ENCODE results near the gene PYGL. TPM values are rescaled to one million over a fixed set of nuclear protein-coding genes. Genes with fewer than 3 reads are reported as not detected.

Gene PYGL
- total RNA-seq (2022; extraction: Qiagen RNA extraction), result 141 to 181 TPM (median 174 TPM) in 5 replicates

GRCh38 chr14:50943943-50944646, at the start of gene PYGL:
TSS of gene PYGL (minus strand) at chr14:50944483. CDS start at chr14:50944403, 80 bp downstream.

GRCh38 chr14:50871914-50872732, 72.2 kb downstream of the PYGL start, which contains the start of gene ABHD12B:
TSS of gene ABHD12B (plus strand) at chr14:50872053. CDS start at chr14:50872175, 122 bp downstream.

Other genes with a start within 250 kb of the PYGL start
- gene NIN, start 113.3 kb downstream of the PYGL start, total RNA-seq (2022; extraction: Qiagen RNA extraction), result 12.8 to 20.6 TPM (median 18.5 TPM) in 5 replicates
- gene ABHD12B, start 72.4 kb downstream of the PYGL start, total RNA-seq (2022; extraction: Qiagen RNA extraction), result not detected in 5 replicates
- gene TRIM9, start 150.6 kb upstream of the PYGL start, total RNA-seq (2022; extraction: Qiagen RNA extraction), result 9.3 to 17.1 TPM (median 15.5 TPM) in 5 replicates

Data from A549 treated with dexamethasone at 1 μM for 4 hours (cell line).